WERI-Rb-1 (cell line): Measurements from ENCODE around the gene MCL1.

Experiments
- DNase-seq: peaks from one replicate; pipeline ENCODE4 v3.0.0-alpha.2; 2020
- H3K27ac ChIP-seq: fragments of 250-450 bp; sonication (Bioruptor Pico); 2 replicates; pipeline ENCODE4 v1.5.1; 2020; ENCODE audit warnings: mild to moderate bottlenecking, moderate library complexity
- H3K27me3 ChIP-seq: fragments of 250-450 bp; sonication (Bioruptor Pico); 2 replicates; pipeline ENCODE4 v1.5.1; 2021; ENCODE audit warnings: mild to moderate bottlenecking, low read depth, moderate library complexity; ENCODE audit not compliant: insufficient read depth, severe bottlenecking
- H3K36me3 ChIP-seq: fragments of 250-450 bp; sonication (Bioruptor Pico); 2 replicates; pipeline ENCODE4 v1.5.1; 2020; ENCODE audit warnings: mild to moderate bottlenecking, moderate library complexity
- H3K4me3 ChIP-seq: 2 replicates; pipeline ENCODE4 v1.5.1; 2011; ENCODE audit warnings: low read depth, mild to moderate bottlenecking, control low read depth, low read length
- H3K9me3 ChIP-seq: fragments of 250-450 bp; sonication (Bioruptor Pico); 2 replicates; pipeline ENCODE4 v1.5.1; 2021; ENCODE audit warnings: mild to moderate bottlenecking, moderate library complexity; ENCODE audit not compliant: severe bottlenecking
- CTCF ChIP-seq: IDR thresholded peaks from 2 replicates; pipeline ENCODE4 v1.5.1; 2011; ENCODE audit warnings: low read depth, mild to moderate bottlenecking, control low read depth, inconsistent platforms, low read length

MCL1 gene

GRCh38 chr1:150622303-150622975 lies 43.0 kb upstream of the MCL1 start:
- peaks cover 88% of the 10 kb centered on the region for H3K36me3 ChIP-seq
- no peaks in the 10 kb centered on the region for H3K27me3 ChIP-seq
- no peaks in the 10 kb centered on the region for H3K9me3 ChIP-seq
- DNase-seq, result no peak
- TF ChIP-seq CTCF, result peak; percentile 14; the same call in 1 of the 2 replicates
- H3K4me3 ChIP-seq, result no peak overlapping the region
- no peak overlapping the region for H3K27ac ChIP-seq

- no peak overlapping the region for H3K4me3 ChIP-seq
- TF ChIP-seq CTCF, result peak; percentile 67
- H3K9me3 ChIP-seq, result no peaks in the 10 kb centered on the region
- H3K27me3 ChIP-seq, result no peaks in the 10 kb centered on the region
- peaks cover 88% of the 10 kb centered on the region for H3K36me3 ChIP-seq
- DNase-seq, result peak; percentile 47
- no peak overlapping the region for H3K27ac ChIP-seq
Measured at GRCh38 chr1:150621497-150622302, 42.3 kb upstream of the MCL1 start.

GRCh38 chr1:150620919-150621318 lies 41.5 kb upstream of the MCL1 start:
- Histone ChIP-seq H3K27ac (peak overlapping the region; percentile 13; the same call in 1 of the 2 replicates), H3K36me3 (peaks cover 88% of the 10 kb centered on the region), H3K27me3 (no peaks in the 10 kb centered on the region), H3K9me3 (no peaks in the 10 kb centered on the region), H3K4me3 (no peak overlapping the region)
- DNase-seq, result no peak
- TF ChIP-seq CTCF, result no peak

- H3K4me3 ChIP-seq, result no peak overlapping the region
- peak; percentile 47 for DNase-seq
Measured at GRCh38 chr1:150619576-150620509, 40.4 kb upstream of the MCL1 start.

More at GRCh38 chr1:150619576-150620509, 40.4 kb upstream of the MCL1 start:
- H3K9me3 ChIP-seq, result no peaks in the 10 kb centered on the region
- H3K27ac ChIP-seq, result no peak overlapping the region
- peaks cover 91% of the 10 kb centered on the region for H3K36me3 ChIP-seq
- TF ChIP-seq CTCF, result peak; percentile 50
- H3K27me3 ChIP-seq, result no peaks in the 10 kb centered on the region
